GM18502 (cell line): ENCODE data around the gene WASHC2C.
A peak's percentile ranks its signal among the peaks of the same experiment; 100 is the strongest.
"Not testable (repeated sequence)": the region's sequence is repeated elsewhere in the genome, so short reads cannot be mapped to it uniquely, and the experiment has no call there.

Experiments
- ATAC-seq: cut with Tn5 transposase; IDR thresholded peaks from one replicate; pipeline ENCODE4 v1.9.1; 2021; ENCODE audit warnings: mild to moderate bottlenecking; ENCODE audit not compliant: unreplicated experiment, poor library complexity

Gene WASHC2C

GRCh38 chr10:45726703-45727420, at the start of gene WASHC2C:
TSS of gene WASHC2C (plus strand) at chr10:45727266. CDS start at chr10:45727318, 52 bp downstream.
- ATAC-seq = peak; percentile 90

GRCh38 chr10:45678467-45678866, 48.6 kb upstream of the WASHC2C start:
- not testable (repeated sequence) for ATAC-seq

GRCh38 chr10:45710200-45710796, 16.8 kb upstream of the WASHC2C start:
- ATAC-seq = peak; percentile 96

DNA sequence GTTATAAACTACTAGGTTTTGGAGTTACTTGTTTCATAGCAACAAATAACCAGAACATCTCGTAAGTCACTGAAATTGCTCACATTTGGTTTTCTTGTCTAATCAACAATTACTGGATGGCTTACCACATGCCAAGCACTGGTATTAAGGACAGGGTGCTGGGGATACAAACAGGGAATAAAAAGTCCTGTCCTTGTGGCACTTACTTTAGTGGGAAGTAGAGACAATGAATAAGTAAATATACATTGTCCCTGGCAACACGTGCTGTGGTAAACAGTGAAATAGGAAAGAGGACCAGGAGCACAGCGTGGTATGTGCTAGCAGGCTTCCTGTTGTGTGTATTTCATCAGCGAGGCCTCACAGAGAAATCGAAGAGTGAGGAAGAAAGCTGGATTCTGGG, 15.8 kb upstream of the WASHC2C start:
- not testable (repeated sequence) for ATAC-seq

- not testable (repeated sequence) for ATAC-seq
Observed at GRCh38 chr10:45717053-45717452, 10.0 kb upstream of the WASHC2C start.

DNA sequence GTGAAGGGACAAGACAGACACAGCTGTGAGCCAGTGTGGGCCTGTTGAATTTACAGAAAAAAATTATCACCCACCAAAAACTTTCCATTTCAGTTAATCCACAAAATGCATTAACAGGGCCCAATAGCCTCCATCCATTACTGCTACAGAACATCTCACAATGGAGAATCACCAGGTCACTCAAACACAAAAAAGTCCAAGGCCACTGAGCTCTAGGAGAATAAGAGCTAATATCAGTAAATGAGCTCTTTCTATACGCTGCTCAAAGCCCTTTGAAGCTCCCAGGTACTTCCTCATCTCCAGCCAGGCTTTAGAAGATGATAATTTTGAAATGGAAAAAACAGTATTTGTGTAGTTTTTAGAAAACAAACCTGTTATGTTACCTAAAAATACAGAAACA, 9.4 kb upstream of the WASHC2C start:
- ATAC-seq = not testable (repeated sequence)

GRCh38 chr10:45721503-45721902, 5.6 kb upstream of the WASHC2C start:
- not testable (repeated sequence) for ATAC-seq

DNA sequence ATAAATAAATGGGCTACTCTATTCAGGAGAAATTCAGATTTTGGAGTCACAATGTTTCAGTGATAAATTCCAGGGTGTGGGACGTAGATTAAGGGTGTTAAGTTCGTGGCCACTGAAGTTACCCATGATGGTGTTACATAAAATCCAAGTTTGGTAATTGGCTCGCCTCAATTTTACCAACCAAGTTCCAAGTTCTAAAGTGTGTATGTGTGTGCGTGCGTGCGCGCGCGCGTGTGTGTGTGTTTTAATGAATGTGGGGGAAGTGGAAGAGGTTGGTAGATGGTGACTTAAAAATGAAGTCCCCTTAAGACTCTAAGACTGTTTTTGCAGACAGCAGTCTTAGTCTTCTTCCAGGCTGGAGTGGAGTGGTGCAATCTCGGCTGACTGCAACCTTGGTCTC, 3.2 kb upstream of the WASHC2C start:
- ATAC-seq = not testable (repeated sequence)

DNA sequence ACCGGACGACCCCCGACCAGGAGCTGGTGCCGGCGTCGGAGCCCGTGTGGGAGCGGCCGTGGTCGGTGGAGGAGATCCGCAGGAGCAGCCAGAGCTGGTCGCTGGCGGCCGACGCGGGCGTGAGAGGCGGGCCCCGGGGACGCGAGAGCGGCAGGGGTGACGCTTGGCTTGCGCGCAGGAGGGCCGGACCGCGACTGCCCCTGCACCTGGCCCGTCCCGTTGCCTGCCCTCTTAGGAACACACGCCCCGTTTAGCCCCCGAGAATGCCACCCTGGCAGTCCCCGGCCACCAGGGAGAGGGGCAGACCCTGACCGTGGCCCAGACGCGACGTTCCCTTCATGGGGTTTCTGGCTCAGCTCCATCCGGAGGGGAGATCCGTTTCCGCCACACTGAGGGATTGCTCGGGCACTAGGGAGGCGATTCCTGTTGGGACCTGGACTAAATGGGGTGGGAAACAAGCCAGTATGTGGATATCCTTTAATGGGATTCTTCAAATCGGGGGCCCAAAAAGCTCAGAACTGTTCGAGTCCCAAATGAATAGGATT, 427 bp downstream of the WASHC2C start:
- peak; percentile 60 for ATAC-seq

- ATAC-seq = not testable (repeated sequence)
Observed at GRCh38 chr10:45734449-45734848, 7.4 kb downstream of the WASHC2C start.

- ATAC-seq = not testable (repeated sequence)
Observed at GRCh38 chr10:45734867-45735266, 7.8 kb downstream of the WASHC2C start.

DNA sequence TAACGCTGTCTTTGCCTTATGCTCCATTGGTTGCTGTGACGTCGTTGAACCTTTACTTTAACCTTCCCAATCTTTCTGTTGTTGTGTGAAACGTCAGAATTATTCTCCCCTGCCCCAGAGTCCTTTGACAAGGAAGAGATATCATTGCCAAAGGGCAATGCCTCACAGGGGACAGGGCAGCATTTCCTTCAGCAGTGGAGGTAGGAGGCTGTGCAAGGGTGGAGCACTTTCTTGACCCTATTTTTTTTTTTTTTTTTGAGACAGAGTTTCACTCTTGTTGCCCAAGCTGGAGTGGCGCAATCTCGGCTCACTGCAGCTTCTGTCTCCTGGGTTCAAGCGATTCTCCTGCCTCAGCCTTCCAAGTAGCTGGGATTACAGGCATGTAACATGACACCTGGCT, 14.5 kb downstream of the WASHC2C start:
- not testable (repeated sequence) for ATAC-seq

- not testable (repeated sequence) for ATAC-seq
Observed at GRCh38 chr10:45742014-45742413, 14.9 kb downstream of the WASHC2C start.

DNA sequence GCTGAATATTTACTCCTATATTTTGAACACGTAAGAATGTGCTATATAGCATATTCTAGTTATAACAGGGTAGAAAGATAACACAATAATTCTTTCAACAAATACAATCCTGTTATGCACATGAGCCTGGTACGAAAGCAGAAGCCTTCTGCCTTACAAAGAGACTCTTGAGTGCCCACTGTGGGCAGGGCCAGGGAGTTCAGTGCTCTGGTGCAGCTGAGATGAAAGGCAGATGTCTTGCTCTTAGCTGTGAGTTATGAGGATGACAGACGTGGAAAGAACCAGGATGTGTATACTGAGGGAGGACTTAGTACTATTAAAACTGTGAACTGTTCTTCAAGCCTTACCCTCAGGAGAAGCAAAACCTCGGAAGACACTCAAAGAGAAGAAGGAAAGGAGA, 24.1 kb downstream of the WASHC2C start:
- ATAC-seq = not testable (repeated sequence)

GRCh38 chr10:45752210-45752609, 25.1 kb downstream of the WASHC2C start:
- not testable (repeated sequence) for ATAC-seq

DNA sequence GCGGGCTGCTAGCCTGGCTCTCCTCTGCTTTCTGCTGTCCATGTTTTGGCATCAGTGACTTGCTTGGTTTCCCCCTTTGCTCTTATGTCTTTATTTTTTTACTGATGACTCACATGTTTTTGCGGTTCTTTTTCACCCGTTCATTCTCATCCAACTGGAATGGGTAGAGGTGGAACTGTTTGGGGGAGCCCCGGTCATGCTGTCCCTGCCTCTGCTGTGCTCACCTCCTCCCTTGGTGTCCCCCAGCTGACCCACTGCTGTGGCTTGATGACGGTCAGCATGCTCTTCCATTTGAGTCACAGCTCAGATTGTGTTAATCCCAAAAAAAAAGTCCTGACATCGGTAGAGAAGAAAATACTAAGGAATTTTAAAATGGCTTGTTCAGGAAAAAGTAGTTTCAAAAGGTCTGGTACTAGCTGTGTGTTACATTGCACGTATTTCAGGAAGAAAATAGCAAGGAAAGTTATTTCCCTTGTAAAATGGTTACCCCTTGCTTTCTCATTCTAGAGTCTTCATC, 27.0 kb downstream of the WASHC2C start:
- not testable (repeated sequence) for ATAC-seq

DNA sequence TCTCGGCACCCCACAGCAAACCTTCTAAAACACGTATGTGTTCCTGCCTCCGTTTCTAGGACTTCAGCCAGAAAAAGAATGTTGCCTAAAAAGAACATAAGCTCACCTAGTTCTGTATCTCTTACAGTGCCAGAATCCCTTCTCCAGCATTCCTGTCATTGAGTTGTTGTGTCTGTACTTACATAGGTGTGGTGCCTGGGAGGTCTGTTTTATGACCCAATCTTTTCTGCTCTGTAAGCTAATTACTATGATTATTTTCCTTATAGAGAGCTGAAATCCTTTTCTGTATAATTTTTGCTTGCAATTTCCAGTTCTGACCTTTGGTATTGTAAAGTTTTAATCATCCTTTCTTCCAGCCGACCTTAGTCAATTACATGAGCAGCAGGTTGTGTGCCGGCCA, 28.0 kb downstream of the WASHC2C start:
- ATAC-seq = not testable (repeated sequence)

DNA sequence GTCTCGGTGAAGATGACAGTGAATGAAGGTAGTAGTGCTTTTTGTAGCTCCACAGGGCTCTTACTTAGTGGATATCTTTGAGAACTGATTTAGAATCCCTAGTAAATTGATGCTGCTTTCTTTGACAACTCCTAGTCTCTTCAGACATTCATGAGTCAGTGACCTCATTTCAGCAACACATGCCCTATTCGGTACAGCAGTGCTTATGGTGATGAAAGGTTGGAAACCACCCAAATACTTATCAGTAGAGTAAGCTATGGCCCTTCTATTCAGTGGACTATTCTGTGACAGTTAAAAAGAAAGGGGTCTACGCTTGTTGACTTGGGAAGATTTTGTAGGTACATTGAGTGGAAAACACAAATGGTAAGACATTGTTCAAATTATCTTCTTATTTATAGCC, 29.0 kb downstream of the WASHC2C start:
- ATAC-seq = not testable (repeated sequence)

GRCh38 chr10:45757661-45758396, 30.8 kb downstream of the WASHC2C start:
- not testable (repeated sequence) for ATAC-seq

DNA sequence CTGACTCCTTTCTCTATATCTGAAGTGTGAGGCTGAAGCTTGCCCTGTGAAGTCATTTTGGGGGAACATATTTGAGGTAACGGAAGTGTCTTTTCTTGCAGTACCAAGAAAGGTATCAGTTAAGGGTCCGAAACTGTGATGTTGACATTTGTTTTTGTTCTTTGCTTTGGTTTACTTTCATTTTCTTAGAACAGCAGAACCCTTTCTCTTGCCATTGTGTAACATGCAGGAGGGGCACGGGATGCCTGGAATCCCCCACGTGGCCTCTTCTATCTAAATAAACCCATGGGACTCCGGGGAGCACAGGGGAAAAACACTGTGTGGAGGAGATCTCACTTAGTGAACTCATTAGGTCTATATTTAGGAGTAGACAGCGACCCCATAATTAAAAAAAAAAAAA, 34.6 kb downstream of the WASHC2C start:
- peak; percentile 56 for ATAC-seq

- not testable (repeated sequence) for ATAC-seq
Observed at GRCh38 chr10:45763037-45763436, 36.0 kb downstream of the WASHC2C start.
